GM12875 (cell line): ENCODE measurements around the gene RNU6-9.
"Not testable (repeated sequence)": the region's sequence is repeated elsewhere in the genome, so short reads cannot be mapped to it uniquely, and the experiment has no call there.

ENCODE experiments used
- H3K4me3 ChIP-seq: one replicate; pipeline ENCODE4 v1.5.1; 2011; ENCODE audit warnings: low read depth, low read length, control low read depth
- CTCF ChIP-seq: IDR thresholded peaks from 2 replicates; pipeline ENCODE4 v1.5.1; 2011; ENCODE audit warnings: low read depth, mild to moderate bottlenecking, control low read depth, inconsistent platforms, low read length, moderate library complexity, borderline replicate concordance; ENCODE audit not compliant: insufficient read depth

The RNU6-9 gene

DNA sequence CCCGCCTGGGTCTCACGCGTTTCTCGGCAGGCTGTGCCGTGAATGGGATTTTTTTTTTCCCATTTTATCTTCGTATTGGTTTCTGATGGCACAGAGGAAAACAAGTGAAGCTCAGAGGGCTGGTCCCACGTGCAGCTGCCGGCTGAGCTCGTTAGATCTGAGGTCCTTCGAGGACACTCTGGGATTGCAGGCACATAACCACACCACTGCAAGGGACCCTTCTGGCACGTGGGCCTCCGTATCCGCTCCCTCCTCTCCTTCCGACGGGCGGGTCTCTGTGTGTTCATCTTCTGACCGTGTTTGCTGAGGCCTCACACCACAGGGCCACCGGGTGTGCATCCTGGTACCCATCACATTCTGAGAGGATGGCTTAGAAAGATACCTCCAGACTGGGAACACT is 17.2 kb upstream of the RNU6-9 start:
- no peak for TF ChIP-seq CTCF
- no peak overlapping the region for H3K4me3 ChIP-seq

DNA sequence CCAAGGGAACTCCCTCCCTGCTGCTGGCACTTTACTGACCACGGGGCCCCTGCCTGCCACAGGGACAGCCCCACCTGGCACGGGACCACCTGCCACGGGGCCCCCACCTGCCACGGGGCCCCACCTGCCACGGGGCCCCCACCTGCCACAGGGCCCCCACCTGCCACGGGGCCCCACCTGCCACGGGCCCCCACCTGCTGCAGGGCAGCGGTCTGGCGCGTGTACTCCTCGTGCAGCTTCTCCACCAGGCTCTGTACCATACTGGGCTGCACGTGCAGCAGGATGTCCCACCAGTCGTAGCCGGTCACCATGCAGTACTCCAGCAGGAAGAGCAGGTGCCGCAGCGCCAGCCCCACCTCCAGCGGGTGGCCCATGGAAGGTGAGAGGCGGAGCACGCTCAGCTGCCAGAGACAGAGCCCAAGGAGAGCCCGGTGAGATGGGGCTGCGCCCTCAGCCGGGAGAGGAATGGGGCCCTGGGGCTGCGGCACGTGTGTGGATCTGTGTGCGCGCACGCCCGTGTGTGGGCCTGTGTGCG is 16.4 kb upstream of the RNU6-9 start:
- no peak for TF ChIP-seq CTCF
- H3K4me3 ChIP-seq = no peak overlapping the region

DNA sequence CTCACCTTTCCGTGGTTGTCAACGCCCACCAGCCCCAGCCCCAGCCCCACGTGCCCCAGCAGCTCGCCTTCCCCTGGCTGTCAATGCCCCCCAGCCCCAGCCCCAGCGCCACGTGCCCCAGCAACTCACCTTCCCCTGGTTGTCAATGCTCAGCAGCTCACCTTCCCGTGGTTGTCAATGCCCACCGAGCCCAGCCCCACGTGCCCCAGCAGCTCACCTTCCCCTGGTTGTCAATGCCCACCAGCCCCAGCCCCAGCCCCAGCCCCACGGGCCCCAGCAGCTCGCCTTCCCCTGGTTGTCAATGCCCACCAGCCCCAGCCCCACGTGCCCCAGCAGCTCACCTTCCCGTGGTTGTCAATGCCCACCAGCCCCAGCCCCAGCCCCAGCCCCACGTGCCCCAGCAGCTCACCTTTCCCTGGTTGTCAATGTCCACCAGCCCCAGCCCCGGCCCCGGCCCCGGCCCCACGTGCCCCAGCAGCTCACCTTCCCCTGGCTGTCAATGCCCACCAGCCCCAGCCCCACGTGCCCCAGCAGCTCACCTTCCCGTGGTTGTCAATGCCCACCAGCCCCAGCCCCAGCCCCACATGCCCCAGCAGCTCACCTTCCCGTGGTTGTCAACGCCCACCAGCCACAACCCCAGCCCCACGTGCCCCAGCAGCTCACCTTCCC is 15.2 kb upstream of the RNU6-9 start:
- H3K4me3 ChIP-seq = not testable (repeated sequence)

DNA sequence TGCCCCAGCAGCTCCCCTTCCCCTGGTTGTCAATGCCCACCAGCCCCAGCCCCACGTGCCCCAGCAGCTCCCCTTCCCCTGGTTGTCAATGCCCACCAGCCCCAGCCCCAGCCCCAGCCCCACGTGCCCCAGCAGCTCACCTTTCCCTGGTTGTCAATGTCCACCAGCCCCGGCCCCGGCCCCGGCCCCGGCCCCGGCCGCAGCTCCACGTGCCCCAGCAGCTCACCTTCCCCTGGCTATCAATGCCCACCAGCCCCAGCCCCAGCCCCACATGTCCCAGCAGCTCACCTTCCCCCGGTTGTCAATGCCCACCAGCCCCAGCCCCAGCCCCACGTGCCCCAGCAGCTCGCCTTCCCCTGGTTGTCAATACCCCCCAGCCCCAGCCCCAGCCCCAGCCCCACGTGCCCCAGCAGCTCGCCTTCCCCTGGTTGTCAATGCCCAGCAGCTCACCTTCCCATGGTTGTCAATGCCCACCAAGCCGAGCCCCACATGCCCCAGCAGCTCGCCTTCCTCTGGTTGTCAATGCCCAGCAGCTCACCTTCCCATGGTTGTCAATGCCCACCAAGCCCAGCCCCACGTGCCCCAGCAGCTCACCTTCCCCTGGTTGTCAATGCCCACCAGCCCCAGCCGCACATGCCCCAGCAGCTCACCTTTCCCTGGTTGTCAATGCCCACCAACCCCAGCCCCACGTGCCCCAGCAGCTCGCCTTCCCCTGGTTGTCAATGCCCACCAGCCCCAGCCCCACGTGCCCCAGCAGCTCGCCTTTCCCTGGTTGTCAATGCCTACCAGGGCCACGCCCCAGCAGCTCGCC is 14.3 kb upstream of the RNU6-9 start:
- not testable (repeated sequence) for H3K4me3 ChIP-seq

- H3K4me3 ChIP-seq = no peak overlapping the region
- TF ChIP-seq CTCF = no peak
These were observed 13.4 kb upstream of the RNU6-9 start for GRCh38 chr19:879711-880438.

DNA sequence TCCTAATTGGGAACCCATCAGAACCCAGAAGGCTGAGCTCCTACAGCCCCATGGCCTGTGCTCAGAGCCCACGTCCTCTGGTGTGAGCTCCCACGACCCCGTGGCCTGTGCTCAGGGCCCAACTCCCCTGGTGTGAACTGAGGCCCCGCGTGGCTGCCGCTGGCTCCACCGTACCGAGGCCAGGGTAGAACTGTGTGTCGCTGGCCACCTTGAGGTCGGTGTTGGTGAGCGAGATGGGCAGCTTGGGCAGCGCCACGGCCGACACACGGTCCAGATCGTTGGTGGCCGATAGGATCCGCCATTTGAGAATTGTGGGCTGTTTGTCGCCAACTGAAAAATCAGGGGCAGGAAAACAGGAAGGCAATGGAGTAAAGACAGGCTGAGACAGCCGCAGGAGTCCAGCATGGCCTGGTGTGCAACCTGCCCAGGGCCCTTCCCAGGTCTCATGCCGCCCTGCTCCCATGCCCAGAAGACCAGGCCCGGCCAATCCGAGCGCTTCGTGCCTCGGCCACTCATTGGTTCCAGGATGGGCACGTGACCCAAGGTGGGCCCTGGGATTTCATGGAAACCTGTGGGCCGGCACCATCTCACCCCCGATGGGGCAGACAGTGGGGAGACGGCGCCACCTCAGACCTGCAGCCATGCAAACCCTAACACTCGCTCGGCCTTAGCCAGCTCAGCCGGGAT is 11.8 kb upstream of the RNU6-9 start:
- H3K4me3 ChIP-seq = no peak overlapping the region
- no peak for TF ChIP-seq CTCF

DNA sequence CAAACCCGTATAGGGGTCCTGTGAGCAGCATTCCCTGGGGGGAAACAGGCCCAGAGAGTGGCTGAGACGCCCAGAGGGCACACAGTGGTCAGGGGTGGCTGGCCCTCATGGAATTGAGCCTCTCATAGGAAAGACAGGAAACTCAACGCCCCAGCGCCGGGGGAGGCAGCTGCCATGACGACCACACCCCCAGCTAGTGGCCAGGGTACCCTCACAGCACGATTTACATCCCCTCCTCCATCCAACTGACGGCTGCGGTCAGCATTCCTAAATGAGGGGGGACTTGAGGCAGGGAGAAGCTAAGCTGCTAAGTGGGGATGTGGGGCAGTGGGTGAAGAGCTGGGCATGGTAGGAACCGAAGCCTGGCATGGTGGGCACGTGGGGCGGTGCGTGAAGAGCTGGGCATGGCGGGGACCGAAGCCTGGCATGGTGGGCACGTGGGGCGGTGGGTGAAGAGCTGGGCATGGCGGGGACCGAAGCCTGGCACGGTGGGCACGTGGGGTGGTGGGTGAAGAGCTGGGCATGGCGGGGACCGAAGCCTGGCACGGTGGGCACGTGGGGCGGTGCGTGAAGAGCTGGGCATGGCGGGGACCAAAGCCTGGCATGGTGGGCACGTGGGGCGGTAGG is 10.3 kb upstream of the RNU6-9 start:
- no peak overlapping the region for H3K4me3 ChIP-seq
- no peak for TF ChIP-seq CTCF
